SU-DHL-6 (cell line): ENCODE results near the gene RARG.

Experiments used
- CTCF ChIP-seq: fragments of 200-600 bp; sonication (generic); IDR thresholded peaks from one replicate; pipeline ENCODE4 v1.5.1; 2017; ENCODE audit warnings: antibody characterized with exemption, mild to moderate bottlenecking, low read length, moderate library complexity; ENCODE audit not compliant: insufficient read depth, poor library complexity, severe bottlenecking
- EZH2phosphoT487 ChIP-seq: fragments of 200-600 bp; sonication (generic), shearing (Covaris generic); conservative IDR thresholded peaks from 2 replicates; pipeline ENCODE4 v1.6.1; 2018; ENCODE audit warnings: mild to moderate bottlenecking, antibody characterized with exemption, low read length, moderate library complexity, mixed read lengths

- TF ChIP-seq CTCF (no peak), EZH2phosphoT487 (no peak)
Observed at GRCh38 chr12:53231921-53232645, at the start of gene RARG.
